GM23338 (cell line): ENCODE results near the gene NOS2. TPM values are rescaled to one million over a fixed set of nuclear protein-coding genes. Genes with fewer than 3 reads are reported as not detected.
"Not testable (repeated sequence)": the region's sequence is repeated elsewhere in the genome, so short reads cannot be mapped to it uniquely, and the experiment has no call there.

Experiments
- ATAC-seq: fragments of 200-7000 bp; cut with Tn5 transposase; 3 replicates; pipeline ENCODE4 v1.9.1; 2020
- DNase-seq: peaks from one replicate; pipeline ENCODE4 v3.0.0-alpha.2; 2015; ENCODE audit warnings: low spot score
- H2AFZ ChIP-seq: fragments of 200-600 bp; sonication (generic); 2 replicates; pipeline ENCODE4 v1.8.0; 2016; ENCODE audit warnings: antibody characterized with exemption, mild to moderate bottlenecking, moderate library complexity
- H3F3A ChIP-seq: fragments of 200-600 bp; sonication (generic); replicated peaks from 2 replicates; pipeline ENCODE4 v1.8.0; 2017; ENCODE audit warnings: antibody characterized with exemption, mixed run types, low read depth
- H3K27ac ChIP-seq: fragments of 200-600 bp; sonication (generic); 2 replicates; pipeline ENCODE4 v1.6.1; 2016; ENCODE audit warnings: low read depth
- H3K27me3 ChIP-seq: fragments of 200-600 bp; sonication (generic); 2 replicates; pipeline ENCODE4 v1.8.0; 2016; ENCODE audit warnings: mild to moderate bottlenecking, mixed run types, moderate library complexity; ENCODE audit not compliant: insufficient read depth
- H3K36me3 ChIP-seq: fragments of 200-600 bp; sonication (generic); 2 replicates; pipeline ENCODE4 v1.8.0; 2016; ENCODE audit warnings: mild to moderate bottlenecking; ENCODE audit not compliant: insufficient read depth
- H3K4me1 ChIP-seq: fragments of 200-600 bp; sonication (generic); 2 replicates; pipeline ENCODE4 v1.8.0; 2016; ENCODE audit warnings: mild to moderate bottlenecking, moderate library complexity; ENCODE audit not compliant: insufficient read depth
- H3K4me2 ChIP-seq: fragments of 200-600 bp; sonication (generic); 2 replicates; pipeline ENCODE4 v1.7.1; 2017; ENCODE audit warnings: mixed run types
- H3K4me3 ChIP-seq: fragments of 200-600 bp; sonication (generic); 2 replicates; pipeline ENCODE4 v1.6.1; 2016; ENCODE audit warnings: mixed run types
- H3K79me2 ChIP-seq: fragments of 200-600 bp; sonication (generic); replicated peaks from 2 replicates; pipeline ENCODE4 v1.8.0; 2017; ENCODE audit warnings: mild to moderate bottlenecking; ENCODE audit not compliant: insufficient read depth
- H3K9me2 ChIP-seq: fragments of 200-600 bp; sonication (generic); 2 replicates; pipeline ENCODE4 v1.8.0; 2017; ENCODE audit not compliant: insufficient read depth
- H4K20me1 ChIP-seq: fragments of 200-600 bp; sonication (generic); replicated peaks from 2 replicates; pipeline ENCODE4 v1.8.0; 2017; ENCODE audit warnings: mild to moderate bottlenecking; ENCODE audit not compliant: insufficient read depth
- H3K27ac Mint-ChIP-seq: 2 replicates; pipeline ENCODE4 v1.8.0; 2020; ENCODE audit warnings: inconsistent platforms, mild to moderate bottlenecking, moderate library complexity, mixed read lengths
- H3K27me3 Mint-ChIP-seq: 3 replicates; pipeline ENCODE4 v1.8.0; 2022; ENCODE audit warnings: low read depth, mild to moderate bottlenecking, moderate library complexity, mixed read lengths, inconsistent platforms; ENCODE audit not compliant: insufficient read depth, poor library complexity
- H3K36me3 Mint-ChIP-seq: 3 replicates; pipeline ENCODE4 v1.8.0; 2021; ENCODE audit warnings: low read depth, mild to moderate bottlenecking, inconsistent platforms, moderate library complexity, mixed read lengths
- H3K4me1 Mint-ChIP-seq: 3 replicates; pipeline ENCODE4 v1.8.0; 2020; ENCODE audit warnings: mild to moderate bottlenecking, inconsistent platforms, mixed read lengths
- H3K4me3 Mint-ChIP-seq: 3 replicates; pipeline ENCODE4 v1.8.0; 2021; ENCODE audit warnings: moderate library complexity, mild to moderate bottlenecking, inconsistent platforms, mixed read lengths
- H3K9me3 Mint-ChIP-seq: 3 replicates; pipeline ENCODE4 v1.8.0; 2020; ENCODE audit warnings: moderate library complexity, mild to moderate bottlenecking, inconsistent platforms, mixed read lengths
- CREB1 ChIP-seq: fragments of 250-450 bp; sonication (Bioruptor Pico); IDR thresholded peaks from 2 replicates; pipeline ENCODE4 v1.5.0; 2020; ENCODE audit warnings: low read depth, mild to moderate bottlenecking, moderate library complexity
- POLR2AphosphoS5 ChIP-seq: IDR thresholded peaks from 2 replicates; pipeline ENCODE4 v1.6.1; 2016; ENCODE audit warnings: antibody characterized with exemption, low read depth
- ZNF114 ChIP-seq: fragments of 250-450 bp; sonication (Bioruptor Pico); IDR thresholded peaks from 2 replicates; pipeline ENCODE4 v1.5.0; 2020; ENCODE audit warnings: mild to moderate bottlenecking, moderate library complexity
- polyA plus RNA-seq: library from polyadenylated mRNA; unstranded; fragments of >200 nt; fragmentation: Nextera tagmentation; extraction: Ambion mirVana; gene quantifications from 2 replicates; pipeline ENCODE4 v1.2.1, GENCODE V29; 2016
- total RNA-seq: library from RNA; depleted of rRNA; stranded (reverse); fragments of >200 nt; shearing (Covaris generic); gene quantifications from 2 replicates; pipeline ENCODE4 v1.2.3, GENCODE V29; 2014
- TF ChIP-seq, protein P1 (sequence below): fragments of 250-450 bp; sonication (Bioruptor Pico); IDR thresholded peaks from 2 replicates; pipeline ENCODE4 v1.5.0; 2020; ENCODE audit warnings: mild to moderate bottlenecking, moderate library complexity

NOS2 gene
- total and polyA plus RNA-seq, 2 experiments from 2014 or later, result 0.44 to 2.7 TPM

DNA sequence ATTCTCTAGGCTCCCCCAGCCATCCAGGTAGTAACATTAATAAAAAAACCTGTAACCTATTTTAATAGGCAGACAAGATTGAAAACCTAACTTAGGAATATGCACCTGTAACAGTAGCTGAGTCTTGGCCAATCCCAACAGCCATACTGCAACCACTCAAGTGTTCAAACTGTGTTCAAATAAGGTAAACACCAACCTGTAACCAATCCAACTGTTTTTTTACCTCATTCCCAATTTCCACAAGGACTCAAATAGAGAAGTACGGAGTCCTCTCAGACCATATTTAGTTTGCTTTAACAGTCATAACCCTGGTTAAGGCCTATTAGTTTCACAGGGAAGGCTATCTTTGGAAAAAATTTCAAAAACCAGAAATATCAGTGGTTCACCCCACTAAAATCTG lies 40.4 kb upstream of the NOS2 start:
- no peak overlapping the region for H3K4me3 Mint-ChIP-seq
- no peak overlapping the region for H2AFZ ChIP-seq
- H3K36me3 ChIP-seq, result no peaks in the 10 kb centered on the region
- peaks cover 5% of the 10 kb centered on the region; the same call in 1 of the 2 replicates for H3K9me2 ChIP-seq
- H3K27ac Mint-ChIP-seq, result no peak overlapping the region
- H4K20me1 ChIP-seq, result no peaks in the 10 kb centered on the region
- TF ChIP-seq POLR2AphosphoS5, result no peak
- TF ChIP-seq ZNF114 (CRISPR knock-in tag), result no peak
- TF ChIP-seq, protein P1, sequence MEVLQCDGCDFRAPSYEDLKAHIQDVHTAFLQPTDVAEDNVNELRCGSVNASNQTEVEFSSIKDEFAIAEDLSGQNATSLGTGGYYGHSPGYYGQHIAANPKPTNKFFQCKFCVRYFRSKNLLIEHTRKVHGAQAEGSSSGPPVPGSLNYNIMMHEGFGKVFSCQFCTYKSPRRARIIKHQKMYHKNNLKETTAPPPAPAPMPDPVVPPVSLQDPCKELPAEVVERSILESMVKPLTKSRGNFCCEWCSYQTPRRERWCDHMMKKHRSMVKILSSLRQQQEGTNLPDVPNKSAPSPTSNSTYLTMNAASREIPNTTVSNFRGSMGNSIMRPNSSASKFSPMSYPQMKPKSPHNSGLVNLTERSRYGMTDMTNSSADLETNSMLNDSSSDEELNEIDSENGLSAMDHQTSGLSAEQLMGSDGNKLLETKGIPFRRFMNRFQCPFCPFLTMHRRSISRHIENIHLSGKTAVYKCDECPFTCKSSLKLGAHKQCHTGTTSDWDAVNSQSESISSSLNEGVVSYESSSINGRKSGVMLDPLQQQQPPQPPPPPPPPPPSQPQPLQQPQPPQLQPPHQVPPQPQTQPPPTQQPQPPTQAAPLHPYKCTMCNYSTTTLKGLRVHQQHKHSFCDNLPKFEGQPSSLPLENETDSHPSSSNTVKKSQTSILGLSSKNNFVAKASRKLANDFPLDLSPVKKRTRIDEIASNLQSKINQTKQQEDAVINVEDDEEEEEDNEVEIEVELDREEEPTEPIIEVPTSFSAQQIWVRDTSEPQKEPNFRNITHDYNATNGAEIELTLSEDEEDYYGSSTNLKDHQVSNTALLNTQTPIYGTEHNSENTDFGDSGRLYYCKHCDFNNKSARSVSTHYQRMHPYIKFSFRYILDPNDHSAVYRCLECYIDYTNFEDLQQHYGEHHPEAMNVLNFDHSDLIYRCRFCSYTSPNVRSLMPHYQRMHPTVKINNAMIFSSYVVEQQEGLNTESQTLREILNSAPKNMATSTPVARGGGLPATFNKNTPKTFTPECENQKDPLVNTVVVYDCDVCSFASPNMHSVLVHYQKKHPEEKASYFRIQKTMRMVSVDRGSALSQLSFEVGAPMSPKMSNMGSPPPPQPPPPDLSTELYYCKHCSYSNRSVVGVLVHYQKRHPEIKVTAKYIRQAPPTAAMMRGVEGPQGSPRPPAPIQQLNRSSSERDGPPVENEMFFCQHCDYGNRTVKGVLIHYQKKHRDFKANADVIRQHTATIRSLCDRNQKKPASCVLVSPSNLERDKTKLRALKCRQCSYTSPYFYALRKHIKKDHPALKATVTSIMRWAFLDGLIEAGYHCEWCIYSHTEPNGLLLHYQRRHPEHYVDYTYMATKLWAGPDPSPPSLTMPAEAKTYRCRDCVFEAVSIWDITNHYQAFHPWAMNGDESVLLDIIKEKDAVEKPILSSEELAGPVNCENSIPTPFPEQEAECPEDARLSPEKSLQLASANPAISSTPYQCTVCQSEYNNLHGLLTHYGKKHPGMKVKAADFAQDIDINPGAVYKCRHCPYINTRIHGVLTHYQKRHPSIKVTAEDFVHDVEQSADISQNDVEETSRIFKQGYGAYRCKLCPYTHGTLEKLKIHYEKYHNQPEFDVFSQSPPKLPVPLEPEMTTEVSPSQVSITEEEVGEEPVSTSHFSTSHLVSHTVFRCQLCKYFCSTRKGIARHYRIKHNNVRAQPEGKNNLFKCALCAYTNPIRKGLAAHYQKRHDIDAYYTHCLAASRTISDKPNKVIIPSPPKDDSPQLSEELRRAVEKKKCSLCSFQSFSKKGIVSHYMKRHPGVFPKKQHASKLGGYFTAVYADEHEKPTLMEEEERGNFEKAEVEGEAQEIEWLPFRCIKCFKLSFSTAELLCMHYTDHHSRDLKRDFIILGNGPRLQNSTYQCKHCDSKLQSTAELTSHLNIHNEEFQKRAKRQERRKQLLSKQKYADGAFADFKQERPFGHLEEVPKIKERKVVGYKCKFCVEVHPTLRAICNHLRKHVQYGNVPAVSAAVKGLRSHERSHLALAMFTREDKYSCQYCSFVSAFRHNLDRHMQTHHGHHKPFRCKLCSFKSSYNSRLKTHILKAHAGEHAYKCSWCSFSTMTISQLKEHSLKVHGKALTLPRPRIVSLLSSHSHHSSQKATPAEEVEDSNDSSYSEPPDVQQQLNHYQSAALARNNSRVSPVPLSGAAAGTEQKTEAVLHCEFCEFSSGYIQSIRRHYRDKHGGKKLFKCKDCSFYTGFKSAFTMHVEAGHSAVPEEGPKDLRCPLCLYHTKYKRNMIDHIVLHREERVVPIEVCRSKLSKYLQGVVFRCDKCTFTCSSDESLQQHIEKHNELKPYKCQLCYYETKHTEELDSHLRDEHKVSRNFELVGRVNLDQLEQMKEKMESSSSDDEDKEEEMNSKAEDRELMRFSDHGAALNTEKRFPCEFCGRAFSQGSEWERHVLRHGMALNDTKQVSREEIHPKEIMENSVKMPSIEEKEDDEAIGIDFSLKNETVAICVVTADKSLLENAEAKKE (CRISPR knock-in tag), result no peak
- no peak for TF ChIP-seq CREB1 (CRISPR knock-in tag)
- H3K4me2 ChIP-seq, result no peak overlapping the region
- H3K36me3 Mint-ChIP-seq, result no peaks in the 10 kb centered on the region
- H3K4me3 ChIP-seq, result no peak overlapping the region
- no peaks in the 10 kb centered on the region; the same call in 1 of the 2 replicates for H3K4me1 ChIP-seq
- peaks cover 2% of the 10 kb centered on the region; the same call in 1 of the 3 replicates for H3K4me1 Mint-ChIP-seq
- DNase-seq (no peak), ATAC-seq (no peak)
- H3K79me2 ChIP-seq, result no peaks in the 10 kb centered on the region
- H3K9me3 Mint-ChIP-seq, result no peaks in the 10 kb centered on the region
- no peaks in the 10 kb centered on the region for H3K27me3 ChIP-seq
- H3F3A ChIP-seq, result no peaks in the 10 kb centered on the region
- no peak overlapping the region for H3K27ac ChIP-seq
- peaks cover 2% of the 10 kb centered on the region for H3K27me3 Mint-ChIP-seq

- not testable (repeated sequence) for H3K27me3 ChIP-seq, H3K79me2 ChIP-seq, H3K4me3 ChIP-seq, H2AFZ ChIP-seq, H3K4me2 ChIP-seq, DNase-seq, H3K27ac Mint-ChIP-seq, H3K4me3 Mint-ChIP-seq, H3F3A ChIP-seq, H3K4me1 Mint-ChIP-seq, H3K9me3 Mint-ChIP-seq, H3K27ac ChIP-seq, H3K36me3 ChIP-seq, H3K9me2 ChIP-seq, H3K4me1 ChIP-seq, H3K27me3 Mint-ChIP-seq, H3K36me3 Mint-ChIP-seq, H4K20me1 ChIP-seq, ATAC-seq
These were observed 40.0 kb upstream of the NOS2 start for GRCh38 chr17:27840406-27840678.

DNA sequence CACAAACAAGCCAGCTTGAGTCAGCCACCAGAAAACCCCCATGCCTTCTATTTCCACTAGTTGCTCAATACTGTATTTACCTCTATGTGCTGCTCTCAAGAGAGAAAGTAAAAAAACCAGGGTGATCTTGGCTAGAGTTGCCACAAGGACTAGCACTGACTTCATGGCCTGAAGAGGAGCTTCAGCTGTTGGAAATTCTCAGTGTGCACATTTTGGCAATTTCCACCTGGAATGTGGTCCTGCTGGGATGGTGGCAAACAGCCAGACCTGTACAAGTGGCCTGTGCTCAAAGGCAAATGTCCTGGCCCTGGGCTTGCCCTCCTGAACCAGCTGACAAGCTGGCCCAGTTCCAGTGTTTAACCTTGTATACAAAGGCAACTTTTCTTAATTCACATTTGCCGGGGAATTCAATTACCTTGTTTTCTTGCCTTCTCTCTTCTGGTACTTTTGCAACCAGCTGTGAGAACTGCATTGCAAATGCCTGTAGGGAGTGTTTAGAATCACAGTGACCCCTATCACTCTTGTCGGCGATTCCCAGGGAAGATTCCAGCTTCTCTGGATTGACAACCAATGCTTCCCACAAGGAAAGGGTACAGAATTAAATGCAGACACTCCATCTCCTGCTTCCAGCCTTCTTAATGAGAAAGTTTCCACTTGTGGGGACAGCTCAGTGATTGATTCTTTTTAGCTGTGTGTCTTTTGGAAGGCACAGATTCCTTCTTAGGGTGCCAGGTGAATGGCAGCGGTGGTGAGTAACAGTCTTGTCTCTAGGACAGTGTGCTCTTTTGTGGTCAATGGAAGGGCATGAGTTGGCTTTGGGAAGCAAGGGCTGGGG lies 39.5 kb upstream of the NOS2 start:
- H3K27me3 Mint-ChIP-seq, H3K36me3 Mint-ChIP-seq, H3K36me3 ChIP-seq, H3K4me3 ChIP-seq, H3K4me3 Mint-ChIP-seq, H3K9me2 ChIP-seq, H2AFZ ChIP-seq, DNase-seq, H3K9me3 Mint-ChIP-seq, H3K79me2 ChIP-seq, H3K4me1 ChIP-seq, H3K4me2 ChIP-seq, H3K27ac ChIP-seq, H3K27me3 ChIP-seq, H3K27ac Mint-ChIP-seq, H3K4me1 Mint-ChIP-seq, H3F3A ChIP-seq, H4K20me1 ChIP-seq: not testable (repeated sequence)
- ATAC-seq, result peak; percentile 76

- H3K36me3 Mint-ChIP-seq, H2AFZ ChIP-seq, H3K4me2 ChIP-seq, H3K79me2 ChIP-seq, H3F3A ChIP-seq, H3K36me3 ChIP-seq, H3K27ac ChIP-seq, H3K4me1 ChIP-seq, H3K27ac Mint-ChIP-seq, H3K4me3 ChIP-seq, H4K20me1 ChIP-seq, H3K27me3 Mint-ChIP-seq, H3K9me2 ChIP-seq, H3K9me3 Mint-ChIP-seq, H3K27me3 ChIP-seq, H3K4me1 Mint-ChIP-seq, DNase-seq, ATAC-seq, H3K4me3 Mint-ChIP-seq: not testable (repeated sequence)
These were observed 38.3 kb upstream of the NOS2 start for GRCh38 chr17:27838607-27839006.
